HEK293 (cell line): ENCODE results near the gene INTS13.

ENCODE experiments used
- EGR2 ChIP-seq: fragments of 450-650 bp; formaldehyde crosslinking; IDR thresholded peaks from 2 replicates; pipeline ENCODE4 v1.5.1; 2016; ENCODE audit warnings: low read depth, missing biosample characterization, missing genetic modification characterization
- GLIS1 ChIP-seq: fragments of 450-650 bp; formaldehyde crosslinking; IDR thresholded peaks from 2 replicates; pipeline ENCODE4 v1.5.1; 2016; ENCODE audit warnings: missing biosample characterization, missing genetic modification characterization
- KLF9 ChIP-seq: fragments of 450-650 bp; formaldehyde crosslinking; IDR thresholded peaks from 2 replicates; pipeline ENCODE4 v1.5.1; 2016; ENCODE audit warnings: missing biosample characterization, missing genetic modification characterization, low read depth
- PRDM10 ChIP-seq: fragments of 450-650 bp; formaldehyde crosslinking; IDR thresholded peaks from 2 replicates; pipeline ENCODE4 v1.5.1; 2016; ENCODE audit warnings: missing biosample characterization, missing genetic modification characterization
- PRDM4 ChIP-seq: fragments of 450-650 bp; formaldehyde crosslinking; IDR thresholded peaks from 2 replicates; pipeline ENCODE4 v1.5.1; 2017; ENCODE audit warnings: missing biosample characterization, missing genetic modification characterization
- SCRT2 ChIP-seq: fragments of 450-650 bp; formaldehyde crosslinking; IDR thresholded peaks from 2 replicates; pipeline ENCODE4 v1.5.1; 2016; ENCODE audit warnings: missing biosample characterization, missing genetic modification characterization
- SETDB1 ChIP-seq: IDR thresholded peaks from one replicate; pipeline ENCODE4 v1.6.1; 2017; ENCODE audit warnings: mild to moderate bottlenecking, low read length, moderate library complexity, mixed read lengths; ENCODE audit not compliant: insufficient read length
- SP3 ChIP-seq: fragments of 450-650 bp; formaldehyde crosslinking; IDR thresholded peaks from 2 replicates; pipeline ENCODE4 v1.5.1; 2016; ENCODE audit warnings: missing biosample characterization, missing genetic modification characterization
- YY1 ChIP-seq: fragments of 450-650 bp; formaldehyde crosslinking; IDR thresholded peaks from 2 replicates; pipeline ENCODE4 v1.5.1; 2018; ENCODE audit warnings: missing biosample characterization, missing genetic modification characterization
- ZBTB17 ChIP-seq: fragments of 450-650 bp; formaldehyde crosslinking; IDR thresholded peaks from 2 replicates; pipeline ENCODE4 v1.5.1; 2016; ENCODE audit warnings: missing biosample characterization, missing genetic modification characterization
- ZBTB7A ChIP-seq: fragments of 450-650 bp; formaldehyde crosslinking; IDR thresholded peaks from 2 replicates; pipeline ENCODE4 v1.5.1; 2016; ENCODE audit warnings: low read depth, missing biosample characterization, missing genetic modification characterization
- ZFP69B ChIP-seq: fragments of 450-650 bp; formaldehyde crosslinking; IDR thresholded peaks from 2 replicates; pipeline ENCODE4 v1.5.1; 2016; ENCODE audit warnings: missing biosample characterization, missing genetic modification characterization
- ZIC2 ChIP-seq: fragments of 450-650 bp; formaldehyde crosslinking; IDR thresholded peaks from 2 replicates; pipeline ENCODE4 v1.5.1; 2016; ENCODE audit warnings: missing biosample characterization, missing genetic modification characterization
- ZNF114 ChIP-seq: fragments of 450-650 bp; formaldehyde crosslinking; IDR thresholded peaks from 2 replicates; pipeline ENCODE4 v1.5.0; 2017; ENCODE audit warnings: missing biosample characterization, missing genetic modification characterization
- ZNF133 ChIP-seq: fragments of 450-650 bp; formaldehyde crosslinking; IDR thresholded peaks from 2 replicates; pipeline ENCODE4 v1.5.1; 2016; ENCODE audit warnings: missing biosample characterization, missing genetic modification characterization
- ZNF324 ChIP-seq: fragments of 450-650 bp; formaldehyde crosslinking; IDR thresholded peaks from 2 replicates; pipeline ENCODE4 v1.5.1; 2016; ENCODE audit warnings: missing biosample characterization, missing genetic modification characterization
- ZNF416 ChIP-seq: fragments of 450-650 bp; formaldehyde crosslinking; IDR thresholded peaks from 2 replicates; pipeline ENCODE4 v1.5.1; 2016; ENCODE audit warnings: missing biosample characterization, missing genetic modification characterization
- ZNF423 ChIP-seq: fragments of 450-650 bp; formaldehyde crosslinking; IDR thresholded peaks from 2 replicates; pipeline ENCODE4 v1.5.1; 2016; ENCODE audit warnings: missing biosample characterization, missing genetic modification characterization
- ZNF473 ChIP-seq: fragments of 450-650 bp; formaldehyde crosslinking; IDR thresholded peaks from 2 replicates; pipeline ENCODE4 v1.5.1; 2017; ENCODE audit warnings: missing biosample characterization, missing genetic modification characterization
- ZNF585B ChIP-seq: fragments of 450-650 bp; formaldehyde crosslinking; IDR thresholded peaks from 2 replicates; pipeline ENCODE4 v1.5.1; 2016; ENCODE audit warnings: missing biosample characterization, missing genetic modification characterization
- ZNF610 ChIP-seq: fragments of 450-650 bp; formaldehyde crosslinking; IDR thresholded peaks from 2 replicates; pipeline ENCODE4 v1.5.1; 2016; ENCODE audit warnings: missing biosample characterization, missing genetic modification characterization, borderline replicate concordance
- ZNF654 ChIP-seq: fragments of 450-650 bp; formaldehyde crosslinking; IDR thresholded peaks from 2 replicates; pipeline ENCODE4 v1.5.1; 2016; ENCODE audit warnings: low read depth, missing biosample characterization, missing genetic modification characterization
- ZNF658 ChIP-seq: fragments of 450-650 bp; formaldehyde crosslinking; IDR thresholded peaks from 2 replicates; pipeline ENCODE4; 2016; ENCODE audit warnings: missing biosample characterization, missing genetic modification characterization
- ZNF660 ChIP-seq: fragments of 450-650 bp; IDR thresholded peaks from 2 replicates; pipeline ENCODE4 v1.5.1; 2018; ENCODE audit warnings: missing biosample characterization, mild to moderate bottlenecking, missing genetic modification characterization
- ZNF670 ChIP-seq: fragments of 450-650 bp; formaldehyde crosslinking; IDR thresholded peaks from 2 replicates; pipeline ENCODE4 v1.5.1; 2016; ENCODE audit warnings: missing biosample characterization, missing genetic modification characterization, low read depth
- ZNF707 ChIP-seq: fragments of 450-650 bp; formaldehyde crosslinking; IDR thresholded peaks from 2 replicates; pipeline ENCODE4 v1.5.1; 2016; ENCODE audit warnings: missing biosample characterization, missing genetic modification characterization
- ZNF776 ChIP-seq: fragments of 450-650 bp; formaldehyde crosslinking; IDR thresholded peaks from 2 replicates; pipeline ENCODE4 v1.5.0; 2017; ENCODE audit warnings: missing biosample characterization, missing genetic modification characterization, borderline replicate concordance
- ZNF843 ChIP-seq: fragments of 450-650 bp; formaldehyde crosslinking; IDR thresholded peaks from 2 replicates; pipeline ENCODE4 v1.5.1; 2016; ENCODE audit warnings: missing biosample characterization, missing genetic modification characterization
- TF ChIP-seq, protein P1 (sequence below): fragments of 450-650 bp; formaldehyde crosslinking; IDR thresholded peaks from 2 replicates; pipeline ENCODE4 v1.5.1; 2016; ENCODE audit warnings: missing biosample characterization, missing genetic modification characterization
- TF ChIP-seq, protein P2 (sequence below): fragments of 450-650 bp; formaldehyde crosslinking; conservative IDR thresholded peaks from 2 replicates; pipeline ENCODE4 v1.5.1; 2016; ENCODE audit warnings: low read depth, missing biosample characterization, missing genetic modification characterization
- TF ChIP-seq, protein P3 (sequence below): fragments of 450-650 bp; formaldehyde crosslinking; IDR thresholded peaks from 2 replicates; pipeline ENCODE4 v1.5.1; 2016; ENCODE audit warnings: missing biosample characterization, missing genetic modification characterization

INTS13 gene

GRCh38 chr12:26938701-26939062 is 901 bp upstream of the INTS13 start (continued):
- TF ChIP-seq, protein P1, sequence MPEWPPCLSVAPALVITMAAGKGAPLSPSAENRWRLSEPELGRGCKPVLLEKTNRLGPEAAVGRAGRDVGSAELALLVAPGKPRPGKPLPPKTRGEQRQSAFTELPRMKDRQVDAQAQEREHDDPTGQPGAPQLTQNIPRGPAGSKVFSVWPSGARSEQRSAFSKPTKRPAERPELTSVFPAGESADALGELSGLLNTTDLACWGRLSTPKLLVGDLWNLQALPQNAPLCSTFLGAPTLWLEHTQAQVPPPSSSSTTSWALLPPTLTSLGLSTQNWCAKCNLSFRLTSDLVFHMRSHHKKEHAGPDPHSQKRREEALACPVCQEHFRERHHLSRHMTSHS: no peak
- TF ChIP-seq ZNF610 (tag by site-specific recombination) (no peak), ZNF133 (tag by site-specific recombination) (no peak), SP3 (tag by site-specific recombination) (no peak), ZFP69B (peak; percentile 23; the same call in 1 of the 2 replicates), ZNF114 (tag by site-specific recombination) (no peak), KLF9 (no peak), SETDB1 (no peak), GLIS1 (peak; percentile 10; the same call in 1 of the 2 replicates), ZNF843 (no peak), ZNF658 (tag by site-specific recombination) (no peak), YY1 (no peak), EGR2 (tag by site-specific recombination) (no peak; the same call in 1 of the 2 replicates), ZNF416 (tag by site-specific recombination) (no peak), ZNF670 (tag by site-specific recombination) (no peak), ZBTB17 (tag by site-specific recombination) (no peak), ZNF660 (peak; percentile 29; the same call in 1 of the 2 replicates), SCRT2 (tag by site-specific recombination) (0 out of 2 replicates have a peak, but pooled peaks have one; percentile 34), PRDM4 (tag by site-specific recombination) (no peak), ZNF707 (tag by site-specific recombination) (no peak), ZNF654 (tag by site-specific recombination) (no peak), ZIC2 (no peak), ZNF776 (tag by site-specific recombination) (no peak), PRDM10 (tag by site-specific recombination) (no peak), ZNF585B (tag by site-specific recombination) (no peak), ZBTB7A (tag by site-specific recombination) (peak; percentile 33; the same call in 1 of the 2 replicates), ZNF423 (tag by site-specific recombination) (no peak), ZNF324 (tag by site-specific recombination) (0 out of 2 replicates have a peak, but pooled peaks have one; percentile 27), ZNF473 (tag by site-specific recombination) (no peak)
- TF ChIP-seq, protein P2, sequence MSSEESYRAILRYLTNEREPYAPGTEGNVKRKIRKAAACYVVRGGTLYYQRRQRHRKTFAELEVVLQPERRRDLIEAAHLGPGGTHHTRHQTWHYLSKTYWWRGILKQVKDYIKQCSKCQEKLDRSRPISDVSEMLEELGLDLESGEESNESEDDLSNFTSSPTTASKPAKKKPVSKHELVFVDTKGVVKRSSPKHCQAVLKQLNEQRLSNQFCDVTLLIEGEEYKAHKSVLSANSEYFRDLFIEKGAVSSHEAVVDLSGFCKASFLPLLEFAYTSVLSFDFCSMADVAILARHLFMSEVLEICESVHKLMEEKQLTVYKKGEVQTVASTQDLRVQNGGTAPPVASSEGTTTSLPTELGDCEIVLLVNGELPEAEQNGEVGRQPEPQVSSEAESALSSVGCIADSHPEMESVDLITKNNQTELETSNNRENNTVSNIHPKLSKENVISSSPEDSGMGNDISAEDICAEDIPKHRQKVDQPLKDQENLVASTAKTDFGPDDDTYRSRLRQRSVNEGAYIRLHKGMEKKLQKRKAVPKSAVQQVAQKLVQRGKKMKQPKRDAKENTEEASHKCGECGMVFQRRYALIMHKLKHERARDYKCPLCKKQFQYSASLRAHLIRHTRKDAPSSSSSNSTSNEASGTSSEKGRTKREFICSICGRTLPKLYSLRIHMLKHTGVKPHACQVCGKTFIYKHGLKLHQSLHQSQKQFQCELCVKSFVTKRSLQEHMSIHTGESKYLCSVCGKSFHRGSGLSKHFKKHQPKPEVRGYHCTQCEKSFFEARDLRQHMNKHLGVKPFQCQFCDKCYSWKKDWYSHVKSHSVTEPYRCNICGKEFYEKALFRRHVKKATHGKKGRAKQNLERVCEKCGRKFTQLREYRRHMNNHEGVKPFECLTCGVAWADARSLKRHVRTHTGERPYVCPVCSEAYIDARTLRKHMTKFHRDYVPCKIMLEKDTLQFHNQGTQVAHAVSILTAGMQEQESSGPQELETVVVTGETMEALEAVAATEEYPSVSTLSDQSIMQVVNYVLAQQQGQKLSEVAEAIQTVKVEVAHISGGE: peak; percentile 37; the same call in 1 of the 2 replicates
- TF ChIP-seq, protein P3, sequence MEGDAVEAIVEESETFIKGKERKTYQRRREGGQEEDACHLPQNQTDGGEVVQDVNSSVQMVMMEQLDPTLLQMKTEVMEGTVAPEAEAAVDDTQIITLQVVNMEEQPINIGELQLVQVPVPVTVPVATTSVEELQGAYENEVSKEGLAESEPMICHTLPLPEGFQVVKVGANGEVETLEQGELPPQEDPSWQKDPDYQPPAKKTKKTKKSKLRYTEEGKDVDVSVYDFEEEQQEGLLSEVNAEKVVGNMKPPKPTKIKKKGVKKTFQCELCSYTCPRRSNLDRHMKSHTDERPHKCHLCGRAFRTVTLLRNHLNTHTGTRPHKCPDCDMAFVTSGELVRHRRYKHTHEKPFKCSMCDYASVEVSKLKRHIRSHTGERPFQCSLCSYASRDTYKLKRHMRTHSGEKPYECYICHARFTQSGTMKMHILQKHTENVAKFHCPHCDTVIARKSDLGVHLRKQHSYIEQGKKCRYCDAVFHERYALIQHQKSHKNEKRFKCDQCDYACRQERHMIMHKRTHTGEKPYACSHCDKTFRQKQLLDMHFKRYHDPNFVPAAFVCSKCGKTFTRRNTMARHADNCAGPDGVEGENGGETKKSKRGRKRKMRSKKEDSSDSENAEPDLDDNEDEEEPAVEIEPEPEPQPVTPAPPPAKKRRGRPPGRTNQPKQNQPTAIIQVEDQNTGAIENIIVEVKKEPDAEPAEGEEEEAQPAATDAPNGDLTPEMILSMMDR (tag by site-specific recombination): no peak
